Measurements from ENCODE around the gene PTPA. TPM values are rescaled to one million over a fixed set of nuclear protein-coding genes. Genes with fewer than 3 reads are reported as not detected.
"Not testable (repeated sequence)": the region's sequence is repeated elsewhere in the genome, so short reads cannot be mapped to it uniquely, and the experiment has no call there.

PTPA gene
- total and polyA plus RNA-seq, 3 experiments from 2014 or later: 15.6 to 116 (median 107) TPM

DNA sequence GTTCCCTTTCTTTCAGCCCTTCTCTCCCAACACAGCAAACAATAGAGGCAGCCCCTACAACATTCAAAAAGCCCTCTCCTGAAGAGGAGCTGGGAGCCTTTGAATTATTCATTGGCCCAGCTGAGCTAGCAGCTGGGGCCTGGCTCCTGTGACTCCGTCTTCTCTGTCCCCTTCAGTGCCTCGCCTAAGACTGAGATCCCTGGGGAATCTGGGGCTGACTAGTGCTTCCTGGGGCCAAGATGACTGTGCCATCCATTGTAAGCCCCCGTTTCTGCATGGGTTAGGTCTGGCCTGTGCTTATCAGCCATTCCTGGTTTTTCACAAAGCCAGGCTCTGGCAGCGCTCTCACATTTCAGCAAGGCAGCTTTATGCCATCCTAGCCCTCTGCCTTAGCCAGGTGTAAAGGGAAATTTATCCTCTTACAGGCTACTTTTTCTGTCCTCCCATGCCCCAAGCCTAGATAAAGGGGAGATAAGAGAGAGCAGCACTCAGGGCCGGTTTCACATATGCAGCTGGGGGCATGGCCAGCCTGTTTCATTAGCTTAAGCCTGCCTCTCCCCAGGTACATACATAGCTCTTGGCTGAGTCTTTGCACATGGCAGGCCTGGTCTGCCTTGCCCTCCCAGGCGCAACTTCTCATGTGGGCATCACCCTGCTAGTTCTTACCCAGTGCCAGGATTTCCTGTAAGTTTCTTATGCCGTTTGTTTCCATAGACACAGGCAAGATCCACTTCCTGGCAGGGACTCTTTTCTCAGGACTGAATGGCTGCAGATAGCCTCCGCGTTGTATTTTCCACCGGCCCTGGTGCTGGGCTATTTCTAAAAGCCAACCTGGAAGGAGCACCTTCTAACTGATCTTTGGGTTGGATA, 15.8 kb downstream of the PTPA start:
- Mint-ChIP-seq H3K36me3 (peaks cover 0 to 76% (median 14%) of the 10 kb centered on the region in 3 donors), H3K4me3 (no peak overlapping the region), H3K4me1 (peaks cover 5 to 7% (median 6%) of the 10 kb centered on the region in 3 donors), H3K9me3 (no peaks in the 10 kb centered on the region), H3K27ac (no peak overlapping the region), H3K27me3 (no peaks in the 10 kb centered on the region)
- no peak overlapping the region for H3K4me3 ChIP-seq (ENCODE audit: low read length)
- peaks cover 21% of the 10 kb centered on the region for H3K36me3 ChIP-seq (ENCODE audit: insufficient read depth, low read length)
- CTCF ChIA-PET: interaction anchor here (0.9 to 1.6 kb wide), 2 partner anchors 10 to 47 kb away, joined by 3 to 5 read pairs; no protein-coding TSS in a partner anchor
- H3K4me1 ChIP-seq (ENCODE audit: insufficient read depth, low read length): peaks cover 5% of the 10 kb centered on the region
- POLR2A ChIA-PET: no interaction called here
- no peaks in the 10 kb centered on the region for H3K27me3 ChIP-seq (ENCODE audit: insufficient read depth, low read length, poor library complexity, severe bottlenecking)
- DNase-seq: no peak
- H3K9me3 ChIP-seq (ENCODE audit: low read length): no peaks in the 10 kb centered on the region
- H3K27ac ChIP-seq (ENCODE audit: low read depth, low read length): no peak overlapping the region

DNA sequence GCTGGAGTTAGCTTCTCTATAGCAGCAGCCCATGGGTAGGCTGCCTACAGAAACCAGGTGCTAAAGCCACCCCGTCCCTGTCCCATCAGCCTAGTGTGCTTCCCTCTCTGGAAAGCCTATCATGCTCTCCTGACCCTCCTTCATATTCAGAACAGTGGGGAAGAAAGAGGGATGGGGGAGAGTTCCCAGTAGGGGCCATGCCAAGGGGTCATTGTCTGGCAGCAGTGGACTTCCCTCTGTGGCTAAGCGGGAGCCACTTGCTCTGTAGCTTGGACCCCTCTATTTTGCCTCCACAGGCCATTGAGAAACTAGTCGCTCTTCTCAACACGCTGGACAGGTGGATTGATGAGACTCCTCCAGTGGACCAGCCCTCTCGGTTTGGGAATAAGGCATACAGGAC, 17.5 kb downstream of the PTPA start:
- H3K4me3 Mint-ChIP-seq: no peak overlapping the region
- no peak overlapping the region for H3K27ac ChIP-seq (ENCODE audit: low read depth, low read length)
- H3K36me3 Mint-ChIP-seq: peaks cover 0 to 70% (median 17%) of the 10 kb centered on the region in 3 donors
- no peaks in the 10 kb centered on the region for H3K9me3 ChIP-seq (ENCODE audit: low read length)
- no peak overlapping the region for H3K4me3 ChIP-seq (ENCODE audit: low read length)
- POLR2A ChIA-PET: interaction anchor here (0.6 kb wide), 1 partner anchor 1016 kb away, joined by 3 read pairs; no protein-coding TSS in a partner anchor
- H3K27ac Mint-ChIP-seq: no peak overlapping the region
- H3K36me3 ChIP-seq (ENCODE audit: insufficient read depth, low read length): peaks cover 23% of the 10 kb centered on the region
- H3K27me3 Mint-ChIP-seq: no peaks in the 10 kb centered on the region
- no peak for DNase-seq
- H3K9me3 Mint-ChIP-seq: no peaks in the 10 kb centered on the region
- peaks cover 5% of the 10 kb centered on the region for H3K4me1 ChIP-seq (ENCODE audit: insufficient read depth, low read length)
- CTCF ChIA-PET: interaction anchor here (1.4 to 4.8 kb wide), 3 partner anchors 11 to 46 kb away, joined by 4 to 49 read pairs (median 39); no protein-coding TSS in a partner anchor
- no peaks in the 10 kb centered on the region for H3K27me3 ChIP-seq (ENCODE audit: insufficient read depth, low read length, poor library complexity, severe bottlenecking)
- peaks cover 6 to 7% (median 6%) of the 10 kb centered on the region in 3 donors for H3K4me1 Mint-ChIP-seq

DNA sequence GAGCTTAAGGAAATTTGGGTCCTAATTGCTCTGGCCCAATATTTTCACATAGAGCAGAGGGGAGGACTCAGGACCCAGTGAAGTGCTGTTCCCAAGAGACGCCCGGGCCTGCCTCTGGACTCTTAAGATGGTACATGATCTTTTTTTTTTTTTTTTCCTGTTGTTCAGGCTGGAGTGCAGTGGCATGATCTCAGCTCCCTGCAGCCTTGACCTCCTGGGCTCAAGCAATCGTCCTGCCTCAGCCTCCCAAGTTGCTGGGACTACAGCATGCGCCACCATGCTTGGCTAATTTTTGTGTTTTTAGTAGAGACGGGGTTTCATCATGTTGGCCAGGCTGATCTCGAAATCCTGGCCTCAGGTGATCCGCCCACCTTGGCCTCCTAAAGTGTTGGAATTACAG, 19.1 kb downstream of the PTPA start:
- not testable (repeated sequence) for H3K4me1 Mint-ChIP-seq; H3K27ac Mint-ChIP-seq; H3K4me1 ChIP-seq (ENCODE audit: insufficient read depth, low read length); H3K27me3 Mint-ChIP-seq; DNase-seq; H3K27me3 ChIP-seq (ENCODE audit: insufficient read depth, low read length, poor library complexity, severe bottlenecking); H3K4me3 ChIP-seq (ENCODE audit: low read length); H3K4me3 Mint-ChIP-seq; H3K27ac ChIP-seq (ENCODE audit: low read depth, low read length); H3K9me3 Mint-ChIP-seq; H3K9me3 ChIP-seq (ENCODE audit: low read length)
- ChIA-PET POLR2A (interaction anchor here (0.7 to 1.0 kb wide), 3 partner anchors 13 to 56 kb away, joined by 3 to 9 read pairs (median 3); no protein-coding TSS in a partner anchor), CTCF (interaction anchor here (0.9 to 7.1 kb wide), 15 partner anchors 9 to 660 kb away, joined by 3 to 54 read pairs (median 11); partner anchors contain the start of genes C9orf50 and NTMT1)
- H3K36me3 ChIP-seq (ENCODE audit: insufficient read depth, low read length): peaks cover 27% of the 10 kb centered on the region
- H3K36me3 Mint-ChIP-seq: peaks cover 0 to 70% (median 15%) of the 10 kb centered on the region in 3 donors

DNA sequence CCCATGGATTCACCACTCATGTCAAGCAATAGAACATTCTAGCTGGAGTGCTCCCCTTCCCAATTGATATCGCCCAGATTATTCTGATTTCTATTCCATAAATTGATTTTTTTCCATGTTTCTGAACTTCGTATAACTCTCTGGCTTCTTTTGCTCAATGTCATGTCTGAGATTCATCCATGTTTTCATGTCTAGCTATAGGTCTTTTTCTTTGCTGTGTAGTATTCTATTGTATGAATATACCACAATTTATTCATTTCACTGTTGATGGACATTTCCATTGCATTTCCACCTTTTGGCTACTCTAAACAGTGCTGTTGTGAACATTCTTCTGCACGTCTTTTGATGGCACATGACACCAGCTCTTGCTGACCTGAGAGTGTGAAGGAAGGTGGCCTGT, 19.6 kb downstream of the PTPA start:
- Mint-ChIP-seq H3K4me3 (no peak overlapping the region), H3K27me3 (no peaks in the 10 kb centered on the region), H3K27ac (peak overlapping the region in 1 of 8 donors; percentile 73), H3K9me3 (no peaks in the 10 kb centered on the region), H3K36me3 (peaks cover 0 to 72% (median 15%) of the 10 kb centered on the region in 3 donors), H3K4me1 (peaks cover 5 to 6% (median 6%) of the 10 kb centered on the region in 3 donors)
- ChIA-PET POLR2A (interaction anchor here (0.7 kb wide), 1 partner anchor 18 kb away, joined by 3 read pairs; no protein-coding TSS in a partner anchor), CTCF (interaction anchor here (0.8 to 7.1 kb wide), 23 partner anchors 9 to 660 kb away, joined by 3 to 54 read pairs (median 7); partner anchors contain the start of genes ASB6, C9orf50, CRAT and NTMT1)
- Histone ChIP-seq H3K27ac (ENCODE audit: low read depth, low read length) (no peak overlapping the region), H3K4me1 (ENCODE audit: insufficient read depth, low read length) (peaks cover 5% of the 10 kb centered on the region), H3K4me3 (ENCODE audit: low read length) (no peak overlapping the region), H3K27me3 (ENCODE audit: insufficient read depth, low read length, poor library complexity, severe bottlenecking) (no peaks in the 10 kb centered on the region), H3K36me3 (ENCODE audit: insufficient read depth, low read length) (peaks cover 27% of the 10 kb centered on the region), H3K9me3 (ENCODE audit: low read length) (no peaks in the 10 kb centered on the region)
- no peak for DNase-seq

DNA sequence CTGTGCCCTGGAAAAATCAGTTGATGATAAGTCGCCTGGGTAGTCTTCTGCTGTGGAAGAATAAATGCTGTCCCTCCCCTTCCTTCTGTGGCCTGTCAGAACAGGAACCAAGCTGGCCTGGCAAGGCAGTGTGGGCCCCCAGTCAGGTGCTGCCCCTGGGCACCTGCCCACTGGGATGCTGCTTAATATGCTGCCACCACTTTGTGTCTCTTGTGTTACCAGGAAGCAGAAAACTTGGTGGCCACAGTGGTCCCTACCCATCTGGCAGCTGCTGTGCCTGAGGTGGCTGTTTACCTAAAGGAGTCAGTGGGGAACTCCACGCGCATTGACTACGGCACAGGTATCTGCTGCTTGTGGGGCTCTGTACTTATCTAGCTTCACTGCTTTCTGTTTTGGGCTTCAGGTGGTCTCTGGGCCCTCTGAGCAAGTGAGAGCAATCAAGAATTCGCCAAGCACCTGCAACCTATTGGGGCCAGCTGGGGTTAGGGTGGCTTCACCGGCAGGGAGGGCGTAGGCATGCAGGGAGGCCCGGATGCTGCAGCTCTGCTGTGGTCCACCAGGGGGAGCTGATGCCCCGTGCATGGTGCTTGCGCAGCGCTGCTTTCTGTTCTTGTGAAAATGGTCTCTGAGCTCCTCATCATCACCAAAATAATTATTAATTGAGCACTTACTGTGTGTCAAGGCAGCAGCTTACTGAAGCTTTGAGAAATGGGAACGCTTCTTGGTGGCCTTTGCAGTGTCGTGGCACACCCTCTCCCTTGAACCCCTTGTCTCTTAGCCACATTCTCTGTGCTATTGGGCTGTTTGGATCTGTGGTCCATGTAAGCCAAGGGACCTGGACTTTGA, 20.3 kb downstream of the PTPA start:
- Mint-ChIP-seq H3K27me3 (no peaks in the 10 kb centered on the region), H3K36me3 (peaks cover 0 to 74% (median 15%) of the 10 kb centered on the region in 3 donors), H3K4me1 (peaks cover 5 to 6% (median 6%) of the 10 kb centered on the region in 3 donors), H3K27ac (peak overlapping the region in 5 of 8 donors; percentile 32 to 87 (median 63)), H3K9me3 (no peaks in the 10 kb centered on the region), H3K4me3 (peak overlapping the region in 1 of 7 donors; percentile 13)
- POLR2A ChIA-PET: interaction anchor here (0.7 to 1.3 kb wide), 4 partner anchors 19 to 480 kb away, joined by 3 to 4 read pairs (median 4); no protein-coding TSS in a partner anchor
- H3K27me3 ChIP-seq (ENCODE audit: insufficient read depth, low read length, poor library complexity, severe bottlenecking): no peaks in the 10 kb centered on the region
- peaks cover 5% of the 10 kb centered on the region for H3K4me1 ChIP-seq (ENCODE audit: insufficient read depth, low read length)
- H3K27ac ChIP-seq (ENCODE audit: low read depth, low read length): no peak overlapping the region
- DNase-seq: peak; percentile 75 to 87 (median 77)
- CTCF ChIA-PET: interaction anchor here (0.5 to 7.1 kb wide), 51 partner anchors 8 to 908 kb away, joined by 3 to 54 read pairs (median 5); partner anchors contain the start of genes ASB6, C9orf50, CRAT and DOLPP1
- H3K4me3 ChIP-seq (ENCODE audit: low read length): no peak overlapping the region
- peaks cover 27% of the 10 kb centered on the region for H3K36me3 ChIP-seq (ENCODE audit: insufficient read depth, low read length)
- H3K9me3 ChIP-seq (ENCODE audit: low read length): no peaks in the 10 kb centered on the region

DNA sequence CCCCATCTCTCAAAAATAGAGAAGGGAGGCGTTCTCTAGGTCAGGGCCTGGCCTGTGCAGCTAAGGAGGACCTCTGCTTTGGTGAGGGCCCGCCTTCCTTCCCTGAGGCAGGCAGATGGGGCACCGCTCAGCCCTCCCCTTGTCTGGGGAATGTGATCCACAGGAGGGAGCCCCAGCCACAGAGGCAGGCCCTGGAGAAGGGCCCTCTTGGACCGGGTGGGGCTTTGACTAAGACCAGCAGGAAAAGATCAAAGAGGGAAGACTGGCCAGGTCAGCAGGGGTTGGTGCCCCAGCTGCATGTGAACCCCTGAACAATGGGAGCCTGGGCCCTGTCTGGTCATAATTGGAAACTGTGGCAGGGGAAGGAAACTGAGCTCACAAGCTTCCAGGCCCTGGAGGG, 21.9 kb downstream of the PTPA start:
- POLR2A ChIA-PET: no interaction called here

DNA sequence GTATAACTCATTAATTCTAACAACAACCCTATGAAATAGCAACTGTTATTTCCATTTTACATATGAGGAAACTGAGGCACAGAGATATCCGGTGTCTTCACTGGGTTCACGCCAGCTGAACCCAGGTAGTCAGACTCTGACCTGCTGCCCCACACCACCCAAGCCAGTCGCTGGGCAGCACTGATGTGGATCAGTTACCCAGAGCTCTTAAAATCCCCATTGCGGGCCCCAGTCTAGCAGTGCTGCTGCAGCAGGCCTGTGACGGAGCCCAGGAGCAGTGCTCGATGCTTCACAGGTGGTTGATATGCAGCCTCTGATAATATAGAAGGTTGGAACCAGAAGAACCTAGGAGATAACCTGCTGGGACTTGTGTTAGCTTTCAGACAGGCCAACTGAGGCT, 24.3 kb downstream of the PTPA start:
- no peaks in the 10 kb centered on the region for H3K9me3 ChIP-seq (ENCODE audit: low read length)
- peaks cover 17% of the 10 kb centered on the region for H3K36me3 ChIP-seq (ENCODE audit: insufficient read depth, low read length)
- peaks cover 16% of the 10 kb centered on the region for H3K4me1 ChIP-seq (ENCODE audit: insufficient read depth, low read length)
- no peak overlapping the region for H3K4me3 ChIP-seq (ENCODE audit: low read length)
- H3K27me3 ChIP-seq (ENCODE audit: insufficient read depth, low read length, poor library complexity, severe bottlenecking): no peaks in the 10 kb centered on the region
- no peak for DNase-seq
- Mint-ChIP-seq H3K9me3 (no peaks in the 10 kb centered on the region), H3K4me3 (no peak overlapping the region), H3K27ac (no peak overlapping the region), H3K36me3 (peaks cover 0 to 66% (median 11%) of the 10 kb centered on the region in 3 donors), H3K27me3 (no peaks in the 10 kb centered on the region), H3K4me1 (peaks cover 16 to 22% (median 20%) of the 10 kb centered on the region in 3 donors)
- ChIA-PET POLR2A (no interaction called here), CTCF (interaction anchor here (1.0 to 7.1 kb wide), 3 partner anchors 7 to 489 kb away, joined by 4 to 54 read pairs (median 13); partner anchors contain the start of gene NTMT1)
- no peak overlapping the region for H3K27ac ChIP-seq (ENCODE audit: low read depth, low read length)

More for the DNA sequence above, 21.9 kb downstream of the PTPA start:
- no peak overlapping the region for H3K4me3 ChIP-seq (ENCODE audit: low read length)
- Mint-ChIP-seq H3K27ac (no peak overlapping the region), H3K4me3 (no peak overlapping the region), H3K9me3 (no peaks in the 10 kb centered on the region), H3K4me1 (peaks cover 5 to 6% (median 6%) of the 10 kb centered on the region in 3 donors), H3K36me3 (peaks cover 0 to 75% (median 15%) of the 10 kb centered on the region in 3 donors), H3K27me3 (no peaks in the 10 kb centered on the region)
- CTCF ChIA-PET: interaction anchor here (1.1 to 7.1 kb wide), 3 partner anchors 10 to 492 kb away, joined by 3 to 54 read pairs (median 13); partner anchors contain the start of gene NTMT1
- DNase-seq: no peak
- H3K27ac ChIP-seq (ENCODE audit: low read depth, low read length): no peak overlapping the region
- H3K4me1 ChIP-seq (ENCODE audit: insufficient read depth, low read length): peaks cover 5% of the 10 kb centered on the region
- H3K9me3 ChIP-seq (ENCODE audit: low read length): no peaks in the 10 kb centered on the region
- H3K27me3 ChIP-seq (ENCODE audit: insufficient read depth, low read length, poor library complexity, severe bottlenecking): no peaks in the 10 kb centered on the region
- peaks cover 19% of the 10 kb centered on the region for H3K36me3 ChIP-seq (ENCODE audit: insufficient read depth, low read length)

All from CD8-positive, alpha-beta memory T cell (primary cell).